Endothelial cell of umbilical vein (primary cell): Measurements from ENCODE around the gene NR2F2. TPM values are rescaled to one million over a fixed set of nuclear protein-coding genes. Genes with fewer than 3 reads are reported as not detected.

Source experiments
- BruUV-seq: library from RNA; stranded (reverse); fragments of 400-500 nt; replicated peaks from 2 replicates; lab custom pipeline; 2021; lab: Mats Ljungman, UMichigan
- CTCF ChIA-PET: fragments of 300-600, 350-600 bp; sonication (Branson Sonifier 250); formaldehyde crosslinking; loops from one replicate; lab custom pipeline; 2021; ENCODE audit warnings: antibody characterized with exemption, inconsistent platforms; lab: Charles Lee
- POLR2A ChIA-PET: fragments of 300-600, 350-600 bp; sonication (Branson Sonifier 250); formaldehyde crosslinking; loops from one replicate; lab custom pipeline; 2021; ENCODE audit warnings: antibody characterized with exemption, inconsistent platforms; lab: Charles Lee
- DNase-seq: peaks from one replicate; pipeline ENCODE4 v3.0.0-alpha.2; 2011; ENCODE audit warnings: low read depth, low spot score
- FAIRE-seq: peaks from 2 replicates; lab custom pipeline; 2011; peaks lifted over from hg19 to GRCh38; lab: Jason Lieb, UNC
- H2AFZ ChIP-seq: 2 replicates; pipeline ENCODE4 v1.6.0; 2012; ENCODE audit warnings: low read depth, low read length, control low read depth, inconsistent platforms
- H3K27ac ChIP-seq: 2 replicates; pipeline ENCODE4 v1.5.1; 2011; ENCODE audit warnings: low read depth, mild to moderate bottlenecking, control low read depth, low read length, moderate library complexity; ENCODE audit not compliant: insufficient read depth
- H3K27me3 ChIP-seq, 2 experiments: 2 replicates each; pipeline versions ENCODE4 v1.6.0 to v1.6.1; 2011; ENCODE audit warnings: low read length in 2 of 2, mixed read lengths in 1 of 2; ENCODE audit not compliant: control insufficient read depth in 2 of 2, insufficient read depth in 2 of 2
- H3K36me3 ChIP-seq, 2 experiments: 2 replicates in 1 of 2; 3 replicates in 1 of 2; pipeline ENCODE4 v1.5.1; 2011; ENCODE audit warnings: low read length in 2 of 2, mild to moderate bottlenecking in 1 of 2, moderate library complexity in 1 of 2; ENCODE audit not compliant: control insufficient read depth in 2 of 2, insufficient read depth in 2 of 2; ENCODE audit errors: extremely low read depth in 1 of 2
- H3K4me1 ChIP-seq: 3 replicates; pipeline ENCODE4 v1.5.1; 2011; ENCODE audit warnings: mild to moderate bottlenecking, low read length; ENCODE audit not compliant: control insufficient read depth, insufficient read depth; ENCODE audit errors: extremely low read depth
- H3K4me2 ChIP-seq: 2 replicates; pipeline ENCODE4 v1.6.1; 2011; ENCODE audit warnings: low read length, control low read depth, mixed read lengths; ENCODE audit not compliant: insufficient read depth
- H3K4me3 ChIP-seq, 3 experiments: fragments of 200-600 bp in 1 of 3; sonication (generic), shearing (Covaris generic) in 1 of 3; replicated peaks in 1 of 3; 2 replicates each; pipeline ENCODE4 v1.5.1; 2011 to 2016; ENCODE audit warnings: control low read depth in 3 of 3, low read length in 3 of 3, mild to moderate bottlenecking in 2 of 3, inconsistent platforms in 1 of 3, low read depth in 1 of 3, moderate library complexity in 1 of 3; ENCODE audit not compliant: insufficient read depth in 1 of 3
- H3K79me2 ChIP-seq: 2 replicates; pipeline ENCODE4 v1.6.0; 2012; ENCODE audit warnings: low read length, inconsistent platforms; ENCODE audit not compliant: control insufficient read depth, insufficient read depth
- H3K9ac ChIP-seq: replicated peaks from 2 replicates; pipeline ENCODE3; 2011; ENCODE audit warnings: low read length, control low read depth; ENCODE audit not compliant: insufficient read depth; ENCODE audit errors: extremely low read depth
- H3K9me1 ChIP-seq: replicated peaks from 3 replicates; pipeline ENCODE4 v1.6.0; 2011; ENCODE audit warnings: mild to moderate bottlenecking, low read length; ENCODE audit not compliant: control insufficient read depth, insufficient read depth; ENCODE audit errors: extremely low read depth
- H3K9me3 ChIP-seq: replicated peaks from 2 replicates; pipeline ENCODE4 v1.5.1; 2012; ENCODE audit warnings: low read length, inconsistent platforms; ENCODE audit not compliant: control insufficient read depth, insufficient read depth
- H4K20me1 ChIP-seq: replicated peaks from 2 replicates; pipeline ENCODE3; 2011; ENCODE audit warnings: mild to moderate bottlenecking, low read length; ENCODE audit not compliant: control insufficient read depth, insufficient read depth; ENCODE audit errors: extremely low read depth
- EZH2 ChIP-seq: IDR thresholded peaks from 2 replicates; pipeline ENCODE4 v1.6.1; 2012; ENCODE audit warnings: borderline replicate concordance, low read depth, mild to moderate bottlenecking, moderate library complexity, low read length, inconsistent platforms; ENCODE audit not compliant: severe bottlenecking
- FOS ChIP-seq: IDR thresholded peaks from 2 replicates; pipeline ENCODE4 v1.6.1; 2011; ENCODE audit warnings: mild to moderate bottlenecking, low read length, moderate library complexity, borderline replicate concordance; ENCODE audit not compliant: insufficient read depth
- GATA2 ChIP-seq: IDR thresholded peaks from 2 replicates; pipeline ENCODE4 v1.7.0; 2011; ENCODE audit warnings: low read depth, mild to moderate bottlenecking, moderate library complexity, mixed read lengths, low read length; ENCODE audit not compliant: insufficient read length, insufficient read depth
- JUN ChIP-seq: IDR thresholded peaks from 2 replicates; pipeline ENCODE4 v1.6.1; 2011; ENCODE audit warnings: borderline replicate concordance, low read depth; ENCODE audit not compliant: insufficient read length, insufficient read depth
- MYC ChIP-seq: IDR thresholded peaks from one replicate; pipeline ENCODE4 v1.6.1; 2011; ENCODE audit warnings: mild to moderate bottlenecking, low read depth, low read length
- POLR2A ChIP-seq: IDR thresholded peaks from 2 replicates; pipeline ENCODE4 v1.6.1; 2012; ENCODE audit warnings: low read depth, mild to moderate bottlenecking, control low read depth, low read length
- POLR2AphosphoS5 ChIP-seq: IDR thresholded peaks from 2 replicates; pipeline ENCODE4 v1.6.1; 2012; ENCODE audit warnings: low read depth, mild to moderate bottlenecking, control low read depth, low read length, moderate library complexity; ENCODE audit not compliant: insufficient read depth
- dilution Hi-C: fragments of 300-500 bp; cut with MboI; formaldehyde crosslinking; loops from one replicate; pipeline ENCODE4 v1.15.0; 2019; ENCODE audit warnings: low sequenced_read_pairs; ENCODE audit not compliant: extremely low pct_ligation_motif_present
- intact Hi-C: fragments of 100-400 bp; cut with micrococcal nuclease; formaldehyde crosslinking; loops from one replicate; pipeline ENCODE4 v1.10.0; 2022
- polyA plus RNA-seq, 4 experiments: library from polyadenylated mRNA; depleted of rRNA in 3 of 4; stranded (reverse) in 3 of 4; unstranded in 1 of 4; fragments of >200 nt; gene quantifications; 2 replicates each; pipeline versions ENCODE4 v1.2.1 to v1.2.3, GENCODE V29; 2011 to 2012; ENCODE audit warnings: missing spikeins in 1 of 4
- total RNA-seq: library from RNA; stranded (reverse); gene quantifications from 2 replicates; pipeline ENCODE4 v1.2.3, GENCODE V29; 2021
- TF ChIP-seq, protein P1 (sequence below): IDR thresholded peaks from 2 replicates; pipeline ENCODE4 v1.6.1; 2011; ENCODE audit not compliant: insufficient read depth, insufficient read length
- TF ChIP-seq, protein P2 (sequence below), 2 donors: IDR thresholded peaks; 1 replicate in 1 of 2; 2 replicates in 1 of 2; pipeline ENCODE4 v1.5.1; 2011; ENCODE audit warnings: low read length in 2 of 2, mild to moderate bottlenecking in 2 of 2, moderate library complexity in 2 of 2, control low read depth in 1 of 2, inconsistent platforms in 1 of 2, low read depth in 1 of 2; ENCODE audit not compliant: insufficient read depth in 1 of 2; ENCODE audit errors: extremely low read depth in 1 of 2

The NR2F2 gene
- total and polyA plus RNA-seq, 2 donors (not counting 3 experiments of a cell fraction or from before 2014, with no cell fraction given): 105 to 182 TPM

DNA sequence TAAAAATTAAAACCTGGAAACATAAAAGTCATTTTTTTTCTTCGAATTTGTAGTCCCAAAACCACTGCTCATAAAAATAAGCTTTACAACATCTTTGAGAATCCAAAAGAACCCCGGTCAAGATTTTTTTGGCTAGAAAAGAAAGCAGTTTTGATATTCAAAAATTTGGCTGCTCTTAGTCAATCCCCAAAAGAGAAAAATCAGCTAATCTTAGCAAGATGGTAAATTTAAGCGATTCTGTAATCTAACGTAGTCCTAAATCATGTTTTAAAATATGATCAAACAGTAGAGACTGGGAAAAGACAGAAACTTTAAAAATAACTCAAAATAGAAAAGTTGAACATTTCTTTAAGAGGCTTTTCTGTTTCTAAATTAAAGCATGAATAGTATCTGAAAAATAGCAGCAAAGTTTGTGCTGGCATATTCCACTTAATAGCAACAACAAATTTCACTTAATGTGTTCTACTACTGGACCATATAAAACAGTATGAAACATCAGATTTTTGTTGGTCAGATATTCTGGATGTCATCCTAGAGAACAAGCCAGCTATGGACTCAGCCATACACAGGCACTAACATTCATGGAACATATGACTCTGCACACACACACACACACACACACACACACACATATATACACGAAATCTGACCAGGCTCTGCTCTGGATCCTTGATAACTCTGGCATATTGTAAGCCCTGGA is 19.1 kb upstream of the NR2F2 start:
- dilution Hi-C loops: no loop called here
- no peak overlapping the region for H3K4me2 ChIP-seq
- no peaks in the 10 kb centered on the region for H3K9me1 ChIP-seq
- no peak for TF ChIP-seq POLR2A
- TF ChIP-seq, protein P1, sequence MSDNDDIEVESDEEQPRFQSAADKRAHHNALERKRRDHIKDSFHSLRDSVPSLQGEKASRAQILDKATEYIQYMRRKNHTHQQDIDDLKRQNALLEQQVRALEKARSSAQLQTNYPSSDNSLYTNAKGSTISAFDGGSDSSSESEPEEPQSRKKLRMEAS: no peak
- no peak for TF ChIP-seq MYC
- no peak for TF ChIP-seq GATA2
- TF ChIP-seq POLR2AphosphoS5: no peak
- TF ChIP-seq FOS: no peak
- TF ChIP-seq, protein P2, sequence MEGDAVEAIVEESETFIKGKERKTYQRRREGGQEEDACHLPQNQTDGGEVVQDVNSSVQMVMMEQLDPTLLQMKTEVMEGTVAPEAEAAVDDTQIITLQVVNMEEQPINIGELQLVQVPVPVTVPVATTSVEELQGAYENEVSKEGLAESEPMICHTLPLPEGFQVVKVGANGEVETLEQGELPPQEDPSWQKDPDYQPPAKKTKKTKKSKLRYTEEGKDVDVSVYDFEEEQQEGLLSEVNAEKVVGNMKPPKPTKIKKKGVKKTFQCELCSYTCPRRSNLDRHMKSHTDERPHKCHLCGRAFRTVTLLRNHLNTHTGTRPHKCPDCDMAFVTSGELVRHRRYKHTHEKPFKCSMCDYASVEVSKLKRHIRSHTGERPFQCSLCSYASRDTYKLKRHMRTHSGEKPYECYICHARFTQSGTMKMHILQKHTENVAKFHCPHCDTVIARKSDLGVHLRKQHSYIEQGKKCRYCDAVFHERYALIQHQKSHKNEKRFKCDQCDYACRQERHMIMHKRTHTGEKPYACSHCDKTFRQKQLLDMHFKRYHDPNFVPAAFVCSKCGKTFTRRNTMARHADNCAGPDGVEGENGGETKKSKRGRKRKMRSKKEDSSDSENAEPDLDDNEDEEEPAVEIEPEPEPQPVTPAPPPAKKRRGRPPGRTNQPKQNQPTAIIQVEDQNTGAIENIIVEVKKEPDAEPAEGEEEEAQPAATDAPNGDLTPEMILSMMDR (IDR thresholded peaks at IDR 0.05; ENCODE audit: extremely low read depth in 1 of 2, insufficient read depth in 1 of 2, low read depth in 1 of 2, low read length in 2 of 2): no peak
- TF ChIP-seq JUN: no peak
- no peak for TF ChIP-seq EZH2
- H2AFZ ChIP-seq: no peak overlapping the region
- H3K9me3 ChIP-seq: no peaks in the 10 kb centered on the region
- no peak overlapping the region for H3K4me3 ChIP-seq
- DNase-seq (no peak), FAIRE-seq (no peak)
- H3K4me1 ChIP-seq: no peaks in the 10 kb centered on the region
- CTCF ChIA-PET: interaction anchor here (0.6 to 1.1 kb wide), 2 partner anchors 8 to 300 kb away, joined by 3 to 5 read pairs; no protein-coding TSS in a partner anchor
- no peaks in the 10 kb centered on the region for H3K27me3 ChIP-seq
- intact Hi-C loops: no loop called here
- H3K79me2 ChIP-seq: peaks cover 2% of the 10 kb centered on the region
- BruUV-seq: no TSS peak
- H3K27ac ChIP-seq: no peak overlapping the region
- no peak overlapping the region for H3K9ac ChIP-seq
- POLR2A ChIA-PET: no interaction called here
- peaks cover 0 to 2% of the 10 kb centered on the region in 2 experiments for H3K36me3 ChIP-seq
- no peaks in the 10 kb centered on the region for H4K20me1 ChIP-seq
